ENCODE measurements around the gene HTT.

GRCh38 chr4:3025881-3026280, 48.6 kb upstream of the HTT start:
- no peak for TF ChIP-seq EZH2phosphoT487 (IDR thresholded peaks at IDR 0.05; ENCODE audit: borderline replicate concordance)
- TF ChIP-seq, protein P1, sequence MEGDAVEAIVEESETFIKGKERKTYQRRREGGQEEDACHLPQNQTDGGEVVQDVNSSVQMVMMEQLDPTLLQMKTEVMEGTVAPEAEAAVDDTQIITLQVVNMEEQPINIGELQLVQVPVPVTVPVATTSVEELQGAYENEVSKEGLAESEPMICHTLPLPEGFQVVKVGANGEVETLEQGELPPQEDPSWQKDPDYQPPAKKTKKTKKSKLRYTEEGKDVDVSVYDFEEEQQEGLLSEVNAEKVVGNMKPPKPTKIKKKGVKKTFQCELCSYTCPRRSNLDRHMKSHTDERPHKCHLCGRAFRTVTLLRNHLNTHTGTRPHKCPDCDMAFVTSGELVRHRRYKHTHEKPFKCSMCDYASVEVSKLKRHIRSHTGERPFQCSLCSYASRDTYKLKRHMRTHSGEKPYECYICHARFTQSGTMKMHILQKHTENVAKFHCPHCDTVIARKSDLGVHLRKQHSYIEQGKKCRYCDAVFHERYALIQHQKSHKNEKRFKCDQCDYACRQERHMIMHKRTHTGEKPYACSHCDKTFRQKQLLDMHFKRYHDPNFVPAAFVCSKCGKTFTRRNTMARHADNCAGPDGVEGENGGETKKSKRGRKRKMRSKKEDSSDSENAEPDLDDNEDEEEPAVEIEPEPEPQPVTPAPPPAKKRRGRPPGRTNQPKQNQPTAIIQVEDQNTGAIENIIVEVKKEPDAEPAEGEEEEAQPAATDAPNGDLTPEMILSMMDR (conservative IDR thresholded peaks at IDR 0.05; ENCODE audit: low read length): no peak

All from Loucy (cell line).